ENCODE data around the gene ZFAND3.

DNA sequence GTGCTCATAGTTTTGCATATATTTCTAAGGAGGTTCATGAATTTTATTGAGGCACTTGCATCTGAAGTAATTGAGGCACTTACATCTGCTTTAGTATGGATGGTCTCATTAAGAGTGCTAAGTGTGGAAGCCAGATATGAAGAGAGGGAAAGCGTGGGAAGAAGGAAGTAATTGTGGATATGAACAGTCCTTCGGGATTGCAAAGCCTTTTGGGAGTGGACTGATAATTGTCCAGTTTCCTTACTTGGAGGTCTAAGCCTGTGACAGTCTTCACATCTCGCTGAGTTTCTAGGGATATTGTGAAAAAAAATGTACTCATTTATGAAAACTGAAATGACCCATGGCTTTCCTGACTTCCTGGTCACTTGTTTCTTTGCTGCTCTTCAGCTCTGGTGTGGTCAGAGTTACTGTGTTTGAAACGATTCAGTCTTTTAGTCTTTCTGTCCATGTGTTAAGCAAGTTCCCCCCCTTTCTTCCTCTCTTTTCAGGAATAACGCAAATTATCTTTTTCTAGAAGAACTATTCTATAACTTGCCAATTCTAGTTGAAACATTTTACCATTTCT, 137.3 kb downstream of the ZFAND3 start:
- TF ChIP-seq, protein P1, sequence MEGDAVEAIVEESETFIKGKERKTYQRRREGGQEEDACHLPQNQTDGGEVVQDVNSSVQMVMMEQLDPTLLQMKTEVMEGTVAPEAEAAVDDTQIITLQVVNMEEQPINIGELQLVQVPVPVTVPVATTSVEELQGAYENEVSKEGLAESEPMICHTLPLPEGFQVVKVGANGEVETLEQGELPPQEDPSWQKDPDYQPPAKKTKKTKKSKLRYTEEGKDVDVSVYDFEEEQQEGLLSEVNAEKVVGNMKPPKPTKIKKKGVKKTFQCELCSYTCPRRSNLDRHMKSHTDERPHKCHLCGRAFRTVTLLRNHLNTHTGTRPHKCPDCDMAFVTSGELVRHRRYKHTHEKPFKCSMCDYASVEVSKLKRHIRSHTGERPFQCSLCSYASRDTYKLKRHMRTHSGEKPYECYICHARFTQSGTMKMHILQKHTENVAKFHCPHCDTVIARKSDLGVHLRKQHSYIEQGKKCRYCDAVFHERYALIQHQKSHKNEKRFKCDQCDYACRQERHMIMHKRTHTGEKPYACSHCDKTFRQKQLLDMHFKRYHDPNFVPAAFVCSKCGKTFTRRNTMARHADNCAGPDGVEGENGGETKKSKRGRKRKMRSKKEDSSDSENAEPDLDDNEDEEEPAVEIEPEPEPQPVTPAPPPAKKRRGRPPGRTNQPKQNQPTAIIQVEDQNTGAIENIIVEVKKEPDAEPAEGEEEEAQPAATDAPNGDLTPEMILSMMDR (IDR thresholded peaks at IDR 0.05) = no peak
- TF ChIP-seq POLR2A (IDR thresholded peaks at IDR 0.05) = no peak

Data from adrenal gland (tissue), 5 donors.